ENCODE data around the gene CHMP2A. TPM values are rescaled to one million over a fixed set of nuclear protein-coding genes. Genes with fewer than 3 reads are reported as not detected.

The CHMP2A gene
- polyA plus RNA-seq, 1 donor from 2014 or later = 189 TPM

Small RNAs within 50 kb of the gene (small RNA-seq; reads per million reads assigned to genes)
- 4.7 to 10.7 (median 10.7) reads per million in 3 experiments for gene MIR6807
- 0 reads per million in 3 experiments for gene RN7SL525P

Other genes with a start within 250 kb of the CHMP2A start
- 137 and 141 TPM in 2 replicates for gene ERVK3-1, start 249.7 kb downstream of the CHMP2A start, polyA plus RNA-seq
- 1.6 and 2.2 TPM in 2 replicates for gene ZSCAN22, start 228.1 kb downstream of the CHMP2A start, polyA plus RNA-seq
- gene A1BG, start 201.6 kb downstream of the CHMP2A start, polyA plus RNA-seq = 35.4 and 40.0 TPM in 2 replicates
- 13.7 and 18.4 TPM in 2 replicates for gene ZNF497, start 192.4 kb downstream of the CHMP2A start, polyA plus RNA-seq
- gene ZNF837, start 174.1 kb downstream of the CHMP2A start, polyA plus RNA-seq = 4.5 and 9.8 TPM in 2 replicates
- gene RPS5, start 167.8 kb downstream of the CHMP2A start, polyA plus RNA-seq = 1,461 and 1,514 TPM in 2 replicates
- not detected in 2 replicates for gene RNF225, start 159.4 kb downstream of the CHMP2A start, polyA plus RNA-seq
- gene ZNF584, start 146.5 kb downstream of the CHMP2A start, polyA plus RNA-seq = 17.9 and 29.6 TPM in 2 replicates
- 0.77 and 1.0 TPM in 2 replicates for gene ZNF132, start 115.0 kb downstream of the CHMP2A start, polyA plus RNA-seq
- 7.8 and 10.4 TPM in 2 replicates for gene ZNF324B, start 103.5 kb downstream of the CHMP2A start, polyA plus RNA-seq
- 12.5 and 19.5 TPM in 2 replicates for gene ZNF324, start 88.0 kb downstream of the CHMP2A start, polyA plus RNA-seq
- gene ZNF446, start 78.8 kb downstream of the CHMP2A start, polyA plus RNA-seq = 18.2 and 25.9 TPM in 2 replicates
- gene SLC27A5, start 43.1 kb downstream of the CHMP2A start, polyA plus RNA-seq = 14.9 and 19.7 TPM in 2 replicates
- 5.5 and 6.8 TPM in 2 replicates for gene ZBTB45, start 35.3 kb downstream of the CHMP2A start, polyA plus RNA-seq
- gene TRIM28, start 11.0 kb downstream of the CHMP2A start, polyA plus RNA-seq = 227 and 256 TPM in 2 replicates
- gene UBE2M, start 3.5 kb upstream of the CHMP2A start, polyA plus RNA-seq = 138 and 151 TPM in 2 replicates
- 74.6 and 80.8 TPM in 2 replicates for gene MZF1, start 18.2 kb upstream of the CHMP2A start, polyA plus RNA-seq